GM21447 (cell line): ENCODE results near the gene ARPP21.

Experiments used
- ATAC-seq: cut with Tn5 transposase; IDR thresholded peaks from one replicate; pipeline ENCODE4 v1.9.1; 2021; ENCODE audit not compliant: unreplicated experiment

ARPP21 gene

GRCh38 chr3:35641331-35641730 is 2.0 kb downstream of the ARPP21 start:
- ATAC-seq, result no peak

GRCh38 chr3:35641920-35642527 is 2.7 kb downstream of the ARPP21 start:
- no peak for ATAC-seq

- ATAC-seq, result no peak
These were observed 4.2 kb downstream of the ARPP21 start for GRCh38 chr3:35643495-35643894.

GRCh38 chr3:35644451-35644850 is 5.1 kb downstream of the ARPP21 start:
- ATAC-seq, result no peak

- ATAC-seq, result no peak
These were observed 5.9 kb downstream of the ARPP21 start for GRCh38 chr3:35645189-35645588.

GRCh38 chr3:35646081-35646480 is 6.8 kb downstream of the ARPP21 start:
- no peak for ATAC-seq

GRCh38 chr3:35647461-35647860 is 8.1 kb downstream of the ARPP21 start:
- ATAC-seq, result no peak

- no peak for ATAC-seq
These were observed 9.0 kb downstream of the ARPP21 start for GRCh38 chr3:35648347-35648746.

- no peak for ATAC-seq
These were observed 10.1 kb downstream of the ARPP21 start for GRCh38 chr3:35649405-35649804.

GRCh38 chr3:35651426-35651825 is 12.1 kb downstream of the ARPP21 start:
- ATAC-seq, result no peak

- ATAC-seq, result no peak
These were observed 12.5 kb downstream of the ARPP21 start for GRCh38 chr3:35651851-35652250.

- ATAC-seq, result no peak
These were observed 14.0 kb downstream of the ARPP21 start for GRCh38 chr3:35653347-35653746.

- ATAC-seq, result no peak
These were observed 15.2 kb downstream of the ARPP21 start for GRCh38 chr3:35654476-35654875.

GRCh38 chr3:35658686-35659085 is 19.4 kb downstream of the ARPP21 start:
- ATAC-seq, result no peak

- ATAC-seq, result no peak
These were observed 20.4 kb downstream of the ARPP21 start for GRCh38 chr3:35659768-35660167.

- no peak for ATAC-seq
These were observed 24.1 kb downstream of the ARPP21 start for GRCh38 chr3:35663471-35663870.

GRCh38 chr3:35664460-35664919 is 25.2 kb downstream of the ARPP21 start:
- peak; percentile 76 for ATAC-seq

GRCh38 chr3:35665390-35666055 is 26.2 kb downstream of the ARPP21 start:
- ATAC-seq, result no peak

GRCh38 chr3:35666888-35667287 is 27.6 kb downstream of the ARPP21 start:
- ATAC-seq, result no peak

- no peak for ATAC-seq
These were observed 31.2 kb downstream of the ARPP21 start for GRCh38 chr3:35670408-35670965.

- no peak for ATAC-seq
These were observed 32.2 kb downstream of the ARPP21 start for GRCh38 chr3:35671483-35671882.

- no peak for ATAC-seq
These were observed 33.7 kb downstream of the ARPP21 start for GRCh38 chr3:35673017-35673416.
